B cell (primary cell): Measurements from ENCODE around the gene ARMS2. TPM values are rescaled to one million over a fixed set of nuclear protein-coding genes. Genes with fewer than 3 reads are reported as not detected.

ENCODE experiments used
- ATAC-seq: fragments of 200-7000 bp; cut with Tn5 transposase; one replicate; pipeline ENCODE4 v1.10.0; 2021; ENCODE audit warnings: low read depth, mild to moderate bottlenecking, moderate number of reproducible peaks, moderate library complexity
- CTCF ChIA-PET: fragments of 350-600 bp; sonication (Branson Sonifier 250); formaldehyde crosslinking; loops from one replicate; lab custom pipeline; 2021; ENCODE audit warnings: antibody characterized with exemption, inconsistent platforms; lab: Charles Lee
- POLR2A ChIA-PET: fragments of 350-600 bp; sonication (Branson Sonifier 250); formaldehyde crosslinking; loops from one replicate; lab custom pipeline; 2021; ENCODE audit warnings: antibody characterized with exemption; lab: Charles Lee
- DNase-seq: peaks from one replicate; pipeline ENCODE4 v3.0.0; 2013
- H2AFZ ChIP-seq: 2 replicates; pipeline ENCODE4 v1.6.1; 2012; ENCODE audit warnings: mild to moderate bottlenecking, low read depth, low read length; ENCODE audit not compliant: insufficient read depth, poor library complexity, severe bottlenecking
- H3K27ac ChIP-seq, 2 donors: 1 replicate in 1 of 2; 2 replicates in 1 of 2; pipeline ENCODE4 v1.5.1; 2012 to 2013; ENCODE audit warnings: low read length in 2 of 2, mild to moderate bottlenecking in 2 of 2, moderate library complexity in 1 of 2
- H3K27me3 ChIP-seq, 4 experiments: fragments of 200-600 bp in 1 of 4; sonication (generic) in 1 of 4; replicated peaks in 1 of 4; 1 replicate in 2 of 4; 2 replicates in 2 of 4; pipeline versions ENCODE4 v1.6.1 to v1.7.0; 2013 to 2016; ENCODE audit warnings: low read length in 3 of 4, mild to moderate bottlenecking in 2 of 4, mixed read lengths in 1 of 4, moderate library complexity in 1 of 4; ENCODE audit not compliant: insufficient read depth in 4 of 4, control insufficient read depth in 3 of 4; ENCODE audit errors: control extremely low read depth in 1 of 4
- H3K36me3 ChIP-seq, 2 experiments: replicated peaks in 1 of 2; 1 replicate in 1 of 2; 2 replicates in 1 of 2; pipeline versions ENCODE4 v1.6.1 to v1.7.1; 2013; ENCODE audit warnings: low read length in 1 of 2; ENCODE audit not compliant: insufficient read depth in 2 of 2, control insufficient read depth in 1 of 2; ENCODE audit errors: control extremely low read depth in 1 of 2, extremely low read depth in 1 of 2
- H3K4me1 ChIP-seq, 2 donors: fragments of 200-600 bp in 1 of 2; sonication (generic) in 1 of 2; 1 replicate in 1 of 2; 2 replicates in 1 of 2; pipeline versions ENCODE4 v1.5.1 to v1.6.1; 2013 to 2017; ENCODE audit warnings: low read length in 2 of 2; ENCODE audit not compliant: control insufficient read depth in 2 of 2, insufficient read depth in 2 of 2
- H3K4me2 ChIP-seq: replicated peaks from 2 replicates; pipeline ENCODE3; 2012; ENCODE audit warnings: mild to moderate bottlenecking, low read depth, low read length; ENCODE audit not compliant: poor library complexity, severe bottlenecking
- H3K4me3 ChIP-seq, 5 experiments: fragments of 200-600 bp in 1 of 5; sonication (generic) in 1 of 5; 1 replicate in 3 of 5; 2 replicates in 2 of 5; pipeline versions ENCODE4 v1.5.1 to v1.7.0; 2011 to 2016; ENCODE audit warnings: low read length in 4 of 5, mild to moderate bottlenecking in 4 of 5, low read depth in 2 of 5, control low read depth in 1 of 5, moderate library complexity in 1 of 5; ENCODE audit not compliant: insufficient read depth in 1 of 5; ENCODE audit errors: control extremely low read depth in 1 of 5, extremely low read depth in 1 of 5
- H3K79me2 ChIP-seq: fragments of 200-600 bp; sonication (generic); one replicate; pipeline ENCODE4 v1.6.0; 2016; ENCODE audit warnings: low read length; ENCODE audit not compliant: control insufficient read depth, insufficient read depth
- H3K9ac ChIP-seq: fragments of 200-600 bp; sonication (generic); 2 replicates; pipeline ENCODE4 v1.6.1; 2017; ENCODE audit warnings: mild to moderate bottlenecking, low read length, moderate library complexity
- H3K9me3 ChIP-seq, 3 donors: one replicate each; pipeline versions ENCODE4 v1.6.1 to v1.7.1; 2013; ENCODE audit warnings: low read length in 2 of 3; ENCODE audit not compliant: control insufficient read depth in 2 of 3, insufficient read depth in 1 of 3; ENCODE audit errors: control extremely low read depth in 1 of 3
- H4K20me1 ChIP-seq: 2 replicates; pipeline ENCODE4 v1.6.0; 2012; ENCODE audit warnings: mild to moderate bottlenecking, low read length; ENCODE audit not compliant: insufficient read depth, control insufficient read depth, poor library complexity, severe bottlenecking
- H3K27ac Mint-ChIP-seq: one replicate; pipeline ENCODE4 v1.8.0; 2021; ENCODE audit warnings: mixed read lengths
- H3K27me3 Mint-ChIP-seq: one replicate; pipeline ENCODE4 v1.8.0; 2021; ENCODE audit warnings: mixed read lengths
- H3K4me1 Mint-ChIP-seq: one replicate; pipeline ENCODE4 v1.8.0; 2021; ENCODE audit warnings: mixed read lengths
- H3K4me3 Mint-ChIP-seq: one replicate; pipeline ENCODE4 v1.8.0; 2021; ENCODE audit warnings: mixed read lengths
- H3K9me3 Mint-ChIP-seq: one replicate; pipeline ENCODE4 v1.8.0; 2022; ENCODE audit warnings: mixed read lengths; ENCODE audit not compliant: insufficient read depth
- EZH2 ChIP-seq: IDR thresholded peaks from 2 replicates; pipeline ENCODE4 v1.6.1; 2012; ENCODE audit warnings: borderline replicate concordance, low read depth, mild to moderate bottlenecking, moderate library complexity, low read length; ENCODE audit not compliant: insufficient read depth, poor library complexity, severe bottlenecking
- WGBS: methylation state at CpG from one replicate; pipeline ENCODE4 v1.1.5; 2013; ENCODE audit warnings: missing lambda C conversion rate; ENCODE audit not compliant: insufficient coverage; 5-methylcytosine and 5-hydroxymethylcytosine counted together
- intact Hi-C: fragments of 100-400 bp; cut with micrococcal nuclease; formaldehyde crosslinking; loops from one replicate; pipeline ENCODE4 v1.10.0; 2022
- polyA plus RNA-seq: library from polyadenylated mRNA; depleted of rRNA; stranded (reverse); fragments of >200 nt; gene quantifications from 2 replicates; pipeline ENCODE4 v1.2.3, GENCODE V29; 2012
- total RNA-seq, 2 donors: library from RNA; stranded (reverse); fragments of 120-200 nt in 1 of 2; gene quantifications; 1 replicate in 1 of 2; 2 replicates in 1 of 2; pipeline versions ENCODE4 v1.2.3 to v1.2.4, GENCODE V29; 2013 to 2022
- TF ChIP-seq, protein P1 (sequence below): fragments of 200-600 bp; IDR thresholded peaks from one replicate; pipeline ENCODE4 v1.8.0; 2022; ENCODE audit warnings: antibody characterized with exemption, mild to moderate bottlenecking

Gene ARMS2
- total and polyA plus RNA-seq, 2 donors (not counting 1 experiment from before 2014, with no cell fraction given) = not detected

DNA sequence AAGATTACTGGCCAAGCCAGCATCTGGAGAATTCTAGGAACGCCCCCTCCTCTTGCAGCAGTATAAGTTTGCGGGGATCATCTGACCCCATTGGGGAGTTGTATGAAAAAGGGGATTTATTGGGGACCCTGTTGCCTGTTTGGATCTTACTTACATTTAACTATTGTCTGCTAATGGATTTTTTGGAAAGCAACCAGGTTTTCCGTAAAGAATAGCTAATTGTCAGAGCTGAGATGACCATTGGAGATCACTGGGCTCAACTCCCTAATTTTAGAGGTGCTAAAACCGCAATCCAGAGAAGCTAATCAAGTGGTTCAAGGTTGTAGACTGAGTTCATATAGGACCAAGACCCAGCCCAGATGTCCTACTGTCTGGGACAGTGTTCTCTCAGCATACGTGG is 45.7 kb downstream of the ARMS2 start:
- H3K36me3 ChIP-seq = no peaks in the 10 kb centered on the region
- Mint-ChIP-seq H3K27ac (no peak overlapping the region), H3K4me1 (no peaks in the 10 kb centered on the region), H3K9me3 (no peaks in the 10 kb centered on the region), H3K4me3 (no peak overlapping the region), H3K27me3 (peaks cover 5% of the 10 kb centered on the region)
- no peak overlapping the region for H2AFZ ChIP-seq
- DNase-seq (no peak), ATAC-seq (no peak)
- POLR2A ChIA-PET = no interaction called here
- H3K4me2 ChIP-seq = no peak overlapping the region
- no peaks in the 10 kb centered on the region for H3K4me1 ChIP-seq
- H3K4me3 ChIP-seq = no peak overlapping the region
- no peaks in the 10 kb centered on the region for H4K20me1 ChIP-seq
- CTCF ChIA-PET = no interaction called here
- H3K9ac ChIP-seq = no peak overlapping the region
- H3K27me3 ChIP-seq = no peaks in the 10 kb centered on the region
- no peaks in the 10 kb centered on the region for H3K9me3 ChIP-seq
- 100% methylated on average over 2 of the region's 5 CpGs for WGBS
- intact Hi-C loops = no loop called here
- TF ChIP-seq, protein P1, sequence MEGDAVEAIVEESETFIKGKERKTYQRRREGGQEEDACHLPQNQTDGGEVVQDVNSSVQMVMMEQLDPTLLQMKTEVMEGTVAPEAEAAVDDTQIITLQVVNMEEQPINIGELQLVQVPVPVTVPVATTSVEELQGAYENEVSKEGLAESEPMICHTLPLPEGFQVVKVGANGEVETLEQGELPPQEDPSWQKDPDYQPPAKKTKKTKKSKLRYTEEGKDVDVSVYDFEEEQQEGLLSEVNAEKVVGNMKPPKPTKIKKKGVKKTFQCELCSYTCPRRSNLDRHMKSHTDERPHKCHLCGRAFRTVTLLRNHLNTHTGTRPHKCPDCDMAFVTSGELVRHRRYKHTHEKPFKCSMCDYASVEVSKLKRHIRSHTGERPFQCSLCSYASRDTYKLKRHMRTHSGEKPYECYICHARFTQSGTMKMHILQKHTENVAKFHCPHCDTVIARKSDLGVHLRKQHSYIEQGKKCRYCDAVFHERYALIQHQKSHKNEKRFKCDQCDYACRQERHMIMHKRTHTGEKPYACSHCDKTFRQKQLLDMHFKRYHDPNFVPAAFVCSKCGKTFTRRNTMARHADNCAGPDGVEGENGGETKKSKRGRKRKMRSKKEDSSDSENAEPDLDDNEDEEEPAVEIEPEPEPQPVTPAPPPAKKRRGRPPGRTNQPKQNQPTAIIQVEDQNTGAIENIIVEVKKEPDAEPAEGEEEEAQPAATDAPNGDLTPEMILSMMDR = no peak
- TF ChIP-seq EZH2 = no peak
- H3K27ac ChIP-seq = no peak overlapping the region
- H3K79me2 ChIP-seq = no peaks in the 10 kb centered on the region

- Mint-ChIP-seq H3K9me3 (no peaks in the 10 kb centered on the region), H3K4me1 (no peaks in the 10 kb centered on the region), H3K27me3 (peaks cover 3% of the 10 kb centered on the region), H3K4me3 (no peak overlapping the region), H3K27ac (no peak overlapping the region)
- no peaks in the 10 kb centered on the region for H3K9me3 ChIP-seq
- H3K36me3 ChIP-seq = no peaks in the 10 kb centered on the region
- intact Hi-C loops = no loop called here
- DNase-seq (no peak), ATAC-seq (no peak)
- no peaks in the 10 kb centered on the region for H3K4me1 ChIP-seq
- TF ChIP-seq EZH2 = no peak
- TF ChIP-seq, protein P1 = no peak
- no peaks in the 10 kb centered on the region for H3K79me2 ChIP-seq
- POLR2A ChIA-PET = no interaction called here
- no peaks in the 10 kb centered on the region for H3K27me3 ChIP-seq
- H3K4me3 ChIP-seq = no peak overlapping the region
- no peak overlapping the region for H3K27ac ChIP-seq
- CTCF ChIA-PET = no interaction called here
- no peak overlapping the region for H3K9ac ChIP-seq
- H2AFZ ChIP-seq = no peak overlapping the region
- H3K4me2 ChIP-seq = no peak overlapping the region
- no peaks in the 10 kb centered on the region for H4K20me1 ChIP-seq
- 92% methylated on average over 2 of the region's 6 CpGs for WGBS
Observed at GRCh38 chr10:122500726-122501125, 46.3 kb downstream of the ARMS2 start.
